Prostate gland (tissue), 2 donors: Measurements from ENCODE around the gene RAB6B.

Experiments used
- CTCF ChIP-seq, 4 experiments: fragments of 200-600 bp in 2 of 4; fragments of 450-650 bp in 2 of 4; sonication (generic) in 2 of 4; IDR thresholded peaks; 1 replicate in 3 of 4; 2 replicates in 1 of 4; pipeline ENCODE4 v1.5.1; 2016 to 2019; ENCODE audit warnings: antibody characterized with exemption in 4 of 4, mild to moderate bottlenecking in 2 of 4, moderate library complexity in 2 of 4
- POLR2A ChIP-seq: fragments of 450-650 bp; IDR thresholded peaks from one replicate; pipeline ENCODE4 v1.6.1; 2016; ENCODE audit warnings: antibody characterized with exemption, mild to moderate bottlenecking
- POLR2AphosphoS5 ChIP-seq: sonication (generic); formaldehyde crosslinking; IDR thresholded peaks from one replicate; pipeline ENCODE4 v1.6.1; 2017; ENCODE audit warnings: antibody characterized with exemption

- no peak for TF ChIP-seq POLR2A
- peak in 1 of 4 experiments; percentile 5 for TF ChIP-seq CTCF (IDR thresholded peaks at IDR 0.05)
- TF ChIP-seq POLR2AphosphoS5 = peak; percentile 17
Observed at GRCh38 chr3:133943639-133944141, 48.0 kb upstream of the RAB6B start.
